A549 (cell line): ENCODE results near the gene SARS2. TPM values are rescaled to one million over a fixed set of nuclear protein-coding genes. Genes with fewer than 3 reads are reported as not detected.

Source experiments
- ATAC-seq, 2 experiments: fragments of 200-7000 bp in 1 of 2; fragments of >200 bp in 1 of 2; cut with Nextera tagmentation in 1 of 2; cut with Tn5 transposase in 1 of 2; 3 replicates each; pipeline versions ENCODE4 v1.8.0 to v1.9.1; 2018 to 2020; ENCODE audit warnings: mild to moderate bottlenecking in 1 of 2, moderate library complexity in 1 of 2
- CTCF ChIA-PET: fragments of 300-600 bp; sonication (Branson Sonifier 250); formaldehyde crosslinking; extraction: SDS; loops from one replicate; lab custom pipeline; 2021; ENCODE audit warnings: antibody characterized with exemption, inconsistent platforms; lab: Yijun Ruan, JAX
- POLR2A ChIA-PET: fragments of 350-600 bp; formaldehyde crosslinking; extraction: SDS; loops from one replicate; lab custom pipeline; 2021; ENCODE audit warnings: antibody characterized with exemption, inconsistent platforms; lab: Yijun Ruan, JAX
- DNase-seq, 2 experiments: peaks; one replicate each; pipeline versions ENCODE4 v3.0.0 to v3.0.0-alpha.2; 2011 to 2016; ENCODE audit warnings: low read depth in 1 of 2, low spot score in 1 of 2
- FAIRE-seq: peaks from 2 replicates; lab custom pipeline; 2011; peaks lifted over from hg19 to GRCh38; lab: Jason Lieb, UNC
- H3K27ac ChIP-seq, 2 experiments: fragments of >200 bp; sonication (Bioruptor Twin); formaldehyde crosslinking; 3 replicates each; pipeline ENCODE4 v1.5.1; 2016 to 2017
- H3K4me1 ChIP-seq: fragments of >200 bp; sonication (Bioruptor Twin); formaldehyde crosslinking; 3 replicates; pipeline ENCODE4 v1.6.1; 2016
- H3K4me2 ChIP-seq: fragments of >200 bp; sonication (Bioruptor Twin); formaldehyde crosslinking; 3 replicates; pipeline ENCODE4 v1.6.1; 2016
- H3K4me3 ChIP-seq: fragments of >200 bp; sonication (Bioruptor Twin); formaldehyde crosslinking; 3 replicates; pipeline ENCODE4 v1.5.1; 2016
- H3K9me3 ChIP-seq: fragments of >200 bp; sonication (Bioruptor Twin); formaldehyde crosslinking; 3 replicates; pipeline ENCODE4 v1.6.1; 2016
- CBX2 ChIP-seq: fragments of 200-600 bp; sonication (generic); IDR thresholded peaks from 2 replicates; pipeline ENCODE4 v1.6.1; 2016; ENCODE audit warnings: low read depth, mild to moderate bottlenecking, borderline replicate concordance
- CHD2 ChIP-seq: fragments of 150-350 bp; IDR thresholded peaks from 2 replicates; pipeline ENCODE4 v1.6.1; 2014; ENCODE audit warnings: low read length; ENCODE audit not compliant: partially characterized antibody
- CTCF ChIP-seq: fragments of >200 bp; sonication (Bioruptor Twin); formaldehyde crosslinking; IDR thresholded peaks from 3 replicates; pipeline ENCODE4 v1.5.1; 2016
- ESRRA ChIP-seq: fragments of 150-350 bp; IDR thresholded peaks from 2 replicates; pipeline ENCODE4 v1.6.1; 2014; ENCODE audit warnings: mild to moderate bottlenecking, low read length, borderline replicate concordance
- GATA3 ChIP-seq: IDR thresholded peaks from 2 replicates; pipeline ENCODE4 v1.6.1; 2012; ENCODE audit warnings: borderline replicate concordance
- HOXA7 ChIP-seq: fragments of 250-450 bp; sonication (Bioruptor Pico); IDR thresholded peaks from 2 replicates; pipeline ENCODE4 v1.5.0; 2020; ENCODE audit warnings: mild to moderate bottlenecking, moderate library complexity
- HOXB13 ChIP-seq: fragments of 250-450 bp; sonication (Bioruptor Pico); IDR thresholded peaks from 2 replicates; pipeline ENCODE4 v1.5.0; 2020; ENCODE audit warnings: low read depth, mild to moderate bottlenecking, moderate library complexity
- HOXB5 ChIP-seq: fragments of 250-450 bp; sonication (Bioruptor Pico); IDR thresholded peaks from 2 replicates; pipeline ENCODE4 v1.5.0; 2020; ENCODE audit warnings: mild to moderate bottlenecking, moderate library complexity
- KDM5A ChIP-seq: fragments of 200-600 bp; sonication (generic); IDR thresholded peaks from 2 replicates; pipeline ENCODE4 v1.6.1; 2016; ENCODE audit warnings: antibody characterized with exemption, mild to moderate bottlenecking
- MAFK ChIP-seq: fragments of 450-650 bp; IDR thresholded peaks from 2 replicates; pipeline ENCODE4 v1.6.1; 2014; ENCODE audit not compliant: partially characterized antibody
- NR3C1 ChIP-seq: fragments of >200 bp; sonication (Bioruptor Twin); formaldehyde crosslinking; IDR thresholded peaks from 3 replicates; pipeline ENCODE4 v1.6.1; 2017
- PBX3 ChIP-seq: IDR thresholded peaks from 2 replicates; pipeline ENCODE4 v1.6.1; 2012
- PHF8 ChIP-seq: fragments of 200-600 bp; sonication (generic); IDR thresholded peaks from 2 replicates; pipeline ENCODE4 v1.6.1; 2016; ENCODE audit warnings: low read depth, mild to moderate bottlenecking, antibody characterized with exemption, moderate library complexity, borderline replicate concordance
- POLR2AphosphoS2 ChIP-seq: conservative IDR thresholded peaks from 2 replicates; pipeline ENCODE4 v1.6.1; 2012; ENCODE audit warnings: low read length, improper control_type of control experiment, inconsistent platforms
- REST ChIP-seq: fragments of 200-600 bp; sonication (generic); IDR thresholded peaks from 2 replicates; pipeline ENCODE4 v1.6.1; 2016; ENCODE audit warnings: antibody characterized with exemption, mild to moderate bottlenecking, moderate library complexity
- TP53 ChIP-seq: fragments of 250-450 bp; sonication (Bioruptor Pico); IDR thresholded peaks from 2 replicates; pipeline ENCODE4 v1.5.0; 2021; ENCODE audit warnings: mild to moderate bottlenecking, moderate library complexity
- WGBS: methylation state at CpG from one replicate; pipeline ENCODE4 v1.1.6; 2017; ENCODE audit errors: missing lambda C conversion rate; 5-methylcytosine and 5-hydroxymethylcytosine counted together
- polyA plus RNA-seq, 4 experiments: library from polyadenylated mRNA; depleted of rRNA in 3 of 4; stranded (reverse); fragments of >200 nt; fragmentation: RNase III in 1 of 4; extraction: RNeasy Plus Mini Kit Qiagen cat#74134 plus additional on column Dnase treatment in 1 of 4; gene quantifications; 2 replicates in 3 of 4; 3 replicates in 1 of 4; pipeline ENCODE4 v1.2.3, GENCODE V29; 2011 to 2017

Gene SARS2
- polyA plus RNA-seq, 2 of the 4 experiments (the other 2 are of a cell fraction) = 46.1 to 93.4 TPM

- Histone ChIP-seq H3K27ac (no peak overlapping the region), H3K4me3 (no peak overlapping the region), H3K4me2 (no peak overlapping the region)
- FAIRE-seq = no peak
- no peak for ATAC-seq
- no peak for DNase-seq
- no peak for TF ChIP-seq CHD2
- TF ChIP-seq PHF8 = no peak
- no peak for TF ChIP-seq POLR2AphosphoS2
- 0 out of 2 replicates have a peak, but pooled peaks have one; percentile 35 for TF ChIP-seq PBX3
- no peak for TF ChIP-seq HOXB13 (CRISPR knock-in tag)
- TF ChIP-seq CTCF = no peak
- no peak for TF ChIP-seq NR3C1
- no peak for TF ChIP-seq TP53 (CRISPR knock-in tag)
- TF ChIP-seq, all 56 proteins: peak for 1
- Histone ChIP-seq H3K4me1 (0 out of 3 replicates have a peak, but pooled peaks cover 5% of the 10 kb centered on the region), H3K9me3 (no peaks in the 10 kb centered on the region)
- POLR2A ChIA-PET = interaction anchor here (0.5 to 1.2 kb wide), 3 partner anchors 17 to 233 kb away, joined by 3 to 9 read pairs (median 3); partner anchors contain the start of genes MRPS12 and SARS2
- WGBS = 88% methylated on average over 8 of the region's 8 CpGs
- CTCF ChIA-PET = interaction anchor here (0.6 to 5.7 kb wide), 18 partner anchors 8 to 511 kb away, joined by 3 to 56 read pairs (median 5); partner anchors contain the start of genes FAM98C, FBXO17, MRPS12 and NFKBIB
Observed at GRCh38 chr19:38913958-38914357, 16.6 kb downstream of the SARS2 start.

GRCh38 chr19:38912600-38913514 lies 17.7 kb downstream of the SARS2 start:
- TF ChIP-seq GATA3 (0 out of 2 replicates have a peak, but pooled peaks have one; percentile 11), KDM5A (no peak)
- ATAC-seq = peak; percentile 1 to 3; a peak in 3 of 6 replicates
- Histone ChIP-seq H3K4me2 (no peak overlapping the region), H3K4me3 (no peak overlapping the region), H3K9me3 (no peaks in the 10 kb centered on the region; the same call in 2 of the 3 replicates), H3K4me1 (0 out of 3 replicates have a peak, but pooled peaks cover 2% of the 10 kb centered on the region), H3K27ac (no peak overlapping the region)
- POLR2A ChIA-PET = interaction anchor here (1.2 to 2.0 kb wide), 3 partner anchors 13 to 18 kb away, joined by 3 to 9 read pairs (median 9); partner anchors contain the start of genes MRPS12, NFKBIB, SARS2 and SIRT2
- no peak for DNase-seq
- FAIRE-seq = peak; percentile 90
- 86% methylated on average over 12 of the region's 12 CpGs for WGBS
- CTCF ChIA-PET = interaction anchor here (0.7 to 5.7 kb wide), 14 partner anchors 9 to 679 kb away, joined by 3 to 56 read pairs (median 4); partner anchors contain the start of genes FAM98C, FBXO17, MRPS12 and NFKBIB

GRCh38 chr19:38911388-38912001 lies 19.1 kb downstream of the SARS2 start:
- WGBS = 85% methylated on average over 12 of the region's 16 CpGs
- Histone ChIP-seq H3K27ac (no peak overlapping the region), H3K9me3 (peaks cover 10% of the 10 kb centered on the region)
- no peak for DNase-seq
- CTCF ChIA-PET = interaction anchor here (0.7 to 5.7 kb wide), 6 partner anchors 10 to 509 kb away, joined by 3 to 56 read pairs (median 3); partner anchors contain the start of genes FAM98C, MRPS12 and SARS2
- TF ChIP-seq HOXB5 (CRISPR knock-in tag) (no peak), POLR2AphosphoS2 (no peak)
- TF ChIP-seq, all 56 proteins: peak for 0
- no peak overlapping the region for H3K4me2 ChIP-seq
- FAIRE-seq (no peak), ATAC-seq (peak; percentile 11 to 17; a peak in 5 of 6 replicates)
- POLR2A ChIA-PET = interaction anchor here (0.8 to 2.0 kb wide), 2 partner anchors 12 to 19 kb away, joined by 3 to 9 read pairs; partner anchors contain the start of genes MRPS12, NFKBIB, SARS2 and SIRT2
- no peak overlapping the region for H3K4me3 ChIP-seq
- H3K4me1 ChIP-seq = no peaks in the 10 kb centered on the region

GRCh38 chr19:38910488-38910887 lies 20.1 kb downstream of the SARS2 start:
- ChIA-PET CTCF (interaction anchor here (5.7 to 6.3 kb wide), 2 partner anchors 20 kb away, joined by 56 to 59 read pairs; partner anchors contain the start of genes MRPS12 and SARS2), POLR2A (no interaction called here)
- Histone ChIP-seq H3K9me3 (peaks cover 10% of the 10 kb centered on the region), H3K4me3 (no peak overlapping the region), H3K4me1 (no peaks in the 10 kb centered on the region), H3K27ac (no peak overlapping the region), H3K4me2 (no peak overlapping the region)
- no peak for FAIRE-seq
- WGBS = 96% methylated on average over 12 of the region's 12 CpGs
- ATAC-seq = peak in 1 of 2 experiments; percentile 1; a peak in 2 of 6 replicates
- DNase-seq = no peak
- TF ChIP-seq CBX2 = no peak
- no peak for TF ChIP-seq PBX3
- no peak for TF ChIP-seq CHD2
- TF ChIP-seq MAFK = no peak
- no peak for TF ChIP-seq HOXA7 (CRISPR knock-in tag)
- no peak for TF ChIP-seq REST
- TF ChIP-seq PHF8 = no peak
- TF ChIP-seq ESRRA = no peak
